ACC112 (cell line): ENCODE data around the gene DLEU7.

ENCODE experiments used
- H2AFZ ChIP-seq: fragments of 200-600 bp; sonication (generic); one replicate; pipeline ENCODE4 v1.6.0; 2017; ENCODE audit warnings: antibody characterized with exemption, low read length; ENCODE audit not compliant: unreplicated experiment
- H3K27ac ChIP-seq: fragments of 200-600 bp; sonication (generic); 2 replicates; pipeline ENCODE4 v1.5.1; 2014; ENCODE audit warnings: low read depth, mild to moderate bottlenecking, antibody characterized with exemption, low read length, moderate library complexity
- H3K27me3 ChIP-seq: fragments of 200-600 bp; sonication (generic); 2 replicates; pipeline ENCODE4 v1.6.1; 2014; ENCODE audit warnings: mild to moderate bottlenecking, antibody characterized with exemption, low read length, moderate library complexity, mixed read lengths; ENCODE audit not compliant: insufficient read depth
- H3K36me3 ChIP-seq: fragments of 200-600 bp; sonication (generic); 2 replicates; pipeline ENCODE4 v1.6.1; 2016; ENCODE audit warnings: mild to moderate bottlenecking, antibody characterized with exemption, low read length, moderate library complexity, mixed read lengths; ENCODE audit not compliant: insufficient read depth
- H3K4me1 ChIP-seq: fragments of 200-600 bp; sonication (generic); one replicate; pipeline ENCODE4 v1.6.1; 2016; ENCODE audit warnings: low read length, mixed read lengths; ENCODE audit not compliant: insufficient read depth, unreplicated experiment, control insufficient read depth
- H3K4me3 ChIP-seq: fragments of 200-600 bp; sonication (generic); 2 replicates; pipeline ENCODE4 v1.5.1; 2014; ENCODE audit warnings: mild to moderate bottlenecking, low read depth, low read length
- H3K79me2 ChIP-seq: fragments of 200-600 bp; sonication (generic); one replicate; pipeline ENCODE4 v1.6.0; 2016; ENCODE audit warnings: low read length; ENCODE audit not compliant: control insufficient read depth, unreplicated experiment, insufficient read depth

DLEU7 gene

GRCh38 chr13:50826035-50826434, 17.5 kb downstream of the DLEU7 start:
- Histone ChIP-seq H3K27ac (no peak overlapping the region), H2AFZ (no peak overlapping the region)

DNA sequence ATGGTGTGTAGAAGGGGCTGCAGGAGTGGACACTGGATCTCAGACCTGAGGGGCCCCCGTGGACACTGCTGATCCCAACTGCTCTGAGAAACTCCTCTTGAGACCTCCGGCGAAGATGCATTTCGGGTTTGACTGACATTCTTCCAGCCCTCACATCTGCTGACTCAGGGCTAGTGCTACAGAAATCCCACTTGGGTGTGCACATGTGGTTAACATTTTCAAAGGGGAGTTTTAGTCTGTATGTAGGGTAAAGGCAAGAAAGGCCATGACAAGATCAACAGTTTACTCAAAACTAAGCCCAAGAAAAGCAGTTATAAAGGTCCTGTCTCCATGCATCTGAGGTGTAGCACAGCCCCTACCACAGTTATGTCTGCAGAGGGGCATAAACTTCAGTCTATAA, 31.2 kb downstream of the DLEU7 start:
- H3K27ac ChIP-seq, result no peak overlapping the region

More at GRCh38 chr13:50826035-50826434, 17.5 kb downstream of the DLEU7 start:
- Histone ChIP-seq H3K27me3 (peaks cover 17% of the 10 kb centered on the region), H3K36me3 (no peaks in the 10 kb centered on the region), H3K79me2 (no peaks in the 10 kb centered on the region), H3K4me1 (no peaks in the 10 kb centered on the region), H3K4me3 (no peak overlapping the region)

DNA sequence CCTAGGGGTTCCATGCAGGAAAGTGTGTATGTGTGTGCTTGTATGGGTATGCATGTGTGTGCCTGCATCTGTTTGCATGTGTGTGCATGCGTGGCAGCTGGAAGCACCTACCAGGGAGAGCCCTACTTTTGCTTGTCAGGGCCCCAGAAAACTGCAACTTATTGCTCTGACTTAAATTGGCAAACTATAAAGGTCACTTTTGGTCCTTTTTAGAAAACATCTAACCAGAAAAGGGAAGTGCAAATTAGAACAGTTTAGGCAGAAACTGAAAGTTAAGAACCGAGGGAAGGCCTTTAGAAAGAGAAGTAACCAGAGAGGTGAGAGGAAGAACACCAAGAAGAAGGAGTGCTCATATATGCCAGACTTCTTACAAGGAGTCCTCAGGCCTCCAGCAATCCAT, 32.5 kb downstream of the DLEU7 start:
- no peaks in the 10 kb centered on the region for H3K27me3 ChIP-seq
- no peaks in the 10 kb centered on the region for H3K4me1 ChIP-seq
- no peak overlapping the region for H3K27ac ChIP-seq
- no peaks in the 10 kb centered on the region for H3K79me2 ChIP-seq
- H2AFZ ChIP-seq, result no peak overlapping the region
- H3K36me3 ChIP-seq, result no peaks in the 10 kb centered on the region
- no peak overlapping the region for H3K4me3 ChIP-seq

More for the DNA sequence above, 31.2 kb downstream of the DLEU7 start:
- Histone ChIP-seq H3K79me2 (no peaks in the 10 kb centered on the region), H3K4me3 (no peak overlapping the region), H3K27me3 (0 out of 2 replicates have a peak, but pooled peaks cover under 1% of the 10 kb centered on the region), H3K4me1 (no peaks in the 10 kb centered on the region), H3K36me3 (no peaks in the 10 kb centered on the region), H2AFZ (no peak overlapping the region)

GRCh38 chr13:50810468-50810867, 33.0 kb downstream of the DLEU7 start:
- Histone ChIP-seq H3K4me3 (no peak overlapping the region), H3K79me2 (no peaks in the 10 kb centered on the region), H3K27me3 (no peaks in the 10 kb centered on the region), H3K27ac (no peak overlapping the region), H3K4me1 (no peaks in the 10 kb centered on the region), H3K36me3 (no peaks in the 10 kb centered on the region), H2AFZ (no peak overlapping the region)

DNA sequence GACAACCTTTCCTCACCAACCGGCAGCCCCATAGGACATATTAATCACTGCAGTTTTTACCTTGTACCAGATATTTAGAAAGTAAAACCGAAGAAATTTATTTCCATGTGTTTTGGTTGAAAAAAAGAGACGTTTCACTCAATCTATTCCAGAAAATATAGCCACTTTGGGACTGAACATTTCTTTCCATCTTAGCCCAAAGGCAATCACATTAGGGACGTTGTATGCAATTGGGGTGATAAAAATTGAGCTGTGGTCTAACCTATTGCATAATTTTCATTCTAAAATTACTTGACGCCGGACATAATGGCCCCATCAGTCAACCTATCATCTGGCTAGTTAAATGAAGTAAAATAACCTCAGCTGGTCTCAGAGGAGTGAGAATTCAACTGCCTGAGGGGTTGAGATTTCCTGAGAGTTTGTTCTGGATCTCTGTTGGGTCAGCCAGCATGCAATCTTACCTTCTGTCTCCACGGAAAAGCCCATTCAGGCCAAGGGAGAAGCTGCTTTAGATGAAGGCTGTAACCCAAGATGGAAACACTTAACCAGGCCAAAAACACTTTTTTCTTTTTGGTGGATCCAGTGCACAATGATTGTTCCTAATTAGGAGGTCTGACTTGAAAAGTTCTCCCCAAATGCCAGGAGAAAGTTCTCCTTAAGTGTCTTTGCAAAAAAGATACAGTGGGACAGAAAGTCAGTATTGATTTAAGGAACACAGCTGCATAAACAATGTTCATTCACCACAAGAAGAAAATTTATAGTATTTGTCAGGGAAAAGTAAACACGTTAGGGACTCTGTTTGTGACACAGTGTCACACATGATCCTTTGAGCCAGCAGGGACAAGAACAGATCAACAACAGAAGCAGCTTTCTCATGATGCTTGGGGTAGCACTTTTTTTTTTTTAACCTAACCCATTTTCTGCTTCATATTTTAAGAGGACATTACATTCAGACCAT, 34.1 kb downstream of the DLEU7 start:
- no peaks in the 10 kb centered on the region for H3K4me1 ChIP-seq
- no peaks in the 10 kb centered on the region for H3K27me3 ChIP-seq
- no peaks in the 10 kb centered on the region for H3K79me2 ChIP-seq
- no peak overlapping the region for H3K4me3 ChIP-seq
- no peaks in the 10 kb centered on the region for H3K36me3 ChIP-seq
- no peak overlapping the region for H2AFZ ChIP-seq
- H3K27ac ChIP-seq, result no peak overlapping the region

DNA sequence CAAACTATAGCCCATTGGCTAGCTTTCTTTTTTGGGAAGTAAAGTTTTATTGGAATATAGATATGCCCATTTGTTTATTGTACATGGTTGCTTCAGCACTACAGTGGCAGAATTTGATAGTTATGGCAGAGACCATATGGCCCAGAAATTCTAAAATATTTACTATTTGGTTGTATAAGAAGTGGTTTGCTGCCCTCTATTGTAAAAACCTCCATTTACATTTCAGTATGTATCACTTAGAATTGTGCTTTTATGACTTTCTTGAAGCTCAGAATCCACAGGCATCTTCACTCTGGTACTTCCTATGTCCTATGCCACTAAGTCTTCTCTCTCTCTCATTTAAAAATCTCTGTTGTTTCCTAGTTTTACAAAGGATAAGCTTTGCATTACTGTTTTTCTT, 37.7 kb downstream of the DLEU7 start:
- H3K27me3 ChIP-seq, result no peaks in the 10 kb centered on the region
- no peak overlapping the region for H3K27ac ChIP-seq
- H3K4me1 ChIP-seq, result no peaks in the 10 kb centered on the region
- no peak overlapping the region for H3K4me3 ChIP-seq
- no peak overlapping the region for H2AFZ ChIP-seq
- no peaks in the 10 kb centered on the region for H3K79me2 ChIP-seq
- H3K36me3 ChIP-seq, result no peaks in the 10 kb centered on the region

DNA sequence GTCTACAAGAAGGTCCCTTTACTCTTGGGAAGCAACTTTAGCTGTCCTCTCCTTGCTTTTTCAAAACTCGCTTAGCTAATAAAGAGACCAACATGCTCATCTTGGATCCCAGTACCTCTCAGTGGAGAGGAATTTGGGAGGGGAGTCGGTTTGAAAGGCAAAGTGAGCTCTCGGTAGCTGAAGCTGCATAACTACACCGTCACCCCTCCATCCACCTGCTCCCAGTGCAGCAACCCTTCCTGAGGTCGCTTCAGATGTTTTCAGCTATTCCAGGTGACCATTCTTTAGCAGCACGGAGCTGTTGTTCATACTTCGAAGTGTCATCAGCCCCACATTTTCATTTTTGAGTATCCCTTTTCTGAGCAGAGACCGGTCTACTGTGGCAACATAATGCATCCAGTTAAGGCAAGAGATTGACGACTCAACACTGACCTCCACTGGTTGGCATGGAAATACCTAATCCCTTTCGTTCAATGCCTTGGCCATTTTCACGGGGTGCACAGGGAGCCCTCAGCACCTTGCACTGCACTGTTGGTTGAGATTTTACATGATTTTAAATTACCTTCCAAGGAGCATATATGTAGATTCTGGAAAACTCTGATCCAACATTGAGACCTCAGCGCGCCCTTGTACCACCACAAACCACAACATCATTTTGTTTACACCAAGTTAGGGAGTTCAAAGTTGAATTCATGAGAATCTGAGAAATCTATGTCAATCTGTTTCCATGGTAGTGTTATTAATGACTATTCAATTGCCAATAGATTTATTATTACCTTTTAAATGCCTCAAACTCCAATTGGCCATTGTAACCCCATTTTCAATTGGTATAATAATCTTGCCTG, 42.2 kb downstream of the DLEU7 start:
- Histone ChIP-seq H3K4me3 (no peak overlapping the region), H3K36me3 (no peaks in the 10 kb centered on the region), H3K79me2 (no peaks in the 10 kb centered on the region), H2AFZ (no peak overlapping the region), H3K4me1 (peaks cover 7% of the 10 kb centered on the region), H3K27ac (no peak overlapping the region), H3K27me3 (no peaks in the 10 kb centered on the region)

GRCh38 chr13:50800091-50800739, 43.3 kb downstream of the DLEU7 start:
- Histone ChIP-seq H3K27ac (no peak overlapping the region), H3K36me3 (no peaks in the 10 kb centered on the region), H3K4me1 (peaks cover 7% of the 10 kb centered on the region), H3K4me3 (no peak overlapping the region), H2AFZ (no peak overlapping the region), H3K27me3 (no peaks in the 10 kb centered on the region), H3K79me2 (no peaks in the 10 kb centered on the region)

- Histone ChIP-seq H2AFZ (no peak overlapping the region), H3K27me3 (no peaks in the 10 kb centered on the region), H3K79me2 (no peaks in the 10 kb centered on the region), H3K4me3 (no peak overlapping the region), H3K27ac (no peak overlapping the region), H3K36me3 (no peaks in the 10 kb centered on the region), H3K4me1 (peaks cover 7% of the 10 kb centered on the region)
Observed at GRCh38 chr13:50798923-50799322, 44.6 kb downstream of the DLEU7 start.

DNA sequence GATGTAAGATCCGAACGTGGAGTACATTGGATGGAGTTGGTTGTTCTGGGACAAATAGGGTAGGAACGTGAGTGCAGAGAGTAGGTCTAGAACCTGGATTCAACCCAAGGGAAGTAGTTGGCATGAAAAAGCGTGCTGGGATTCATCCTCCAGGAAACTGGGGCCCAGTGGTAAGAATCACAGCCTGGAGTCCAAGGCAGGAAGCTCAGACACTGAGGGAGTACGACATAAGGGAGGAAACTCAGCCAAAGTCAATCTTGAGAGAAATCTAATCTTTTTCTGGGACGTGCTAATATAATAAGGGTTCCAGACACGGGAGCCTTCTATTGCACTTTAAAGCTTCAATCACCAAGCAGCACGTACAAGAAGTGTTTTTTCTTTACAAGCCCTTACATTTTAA, 46.4 kb downstream of the DLEU7 start:
- Histone ChIP-seq H3K79me2 (no peaks in the 10 kb centered on the region), H2AFZ (no peak overlapping the region), H3K27me3 (no peaks in the 10 kb centered on the region), H3K27ac (no peak overlapping the region), H3K36me3 (no peaks in the 10 kb centered on the region), H3K4me1 (peaks cover 7% of the 10 kb centered on the region), H3K4me3 (no peak overlapping the region)
